Forelimb muscle (tissue), 1 donor: Measurements from ENCODE around the gene INSYN2A. TPM values are rescaled to one million over a fixed set of nuclear protein-coding genes. Genes with fewer than 3 reads are reported as not detected.

Source experiments
- DNase-seq: peaks from one replicate; pipeline ENCODE4 v3.0.0-alpha.2; 2013; ENCODE audit warnings: low read depth
- polyA plus RNA-seq: library from polyadenylated mRNA; unstranded; fragments of 120-200 nt; gene quantifications from one replicate; pipeline ENCODE4 v1.2.1, GENCODE V29; 2013; ENCODE audit not compliant: insufficient read length

Gene INSYN2A
- polyA plus RNA-seq, 1 donor: 1.1 TPM

DNA sequence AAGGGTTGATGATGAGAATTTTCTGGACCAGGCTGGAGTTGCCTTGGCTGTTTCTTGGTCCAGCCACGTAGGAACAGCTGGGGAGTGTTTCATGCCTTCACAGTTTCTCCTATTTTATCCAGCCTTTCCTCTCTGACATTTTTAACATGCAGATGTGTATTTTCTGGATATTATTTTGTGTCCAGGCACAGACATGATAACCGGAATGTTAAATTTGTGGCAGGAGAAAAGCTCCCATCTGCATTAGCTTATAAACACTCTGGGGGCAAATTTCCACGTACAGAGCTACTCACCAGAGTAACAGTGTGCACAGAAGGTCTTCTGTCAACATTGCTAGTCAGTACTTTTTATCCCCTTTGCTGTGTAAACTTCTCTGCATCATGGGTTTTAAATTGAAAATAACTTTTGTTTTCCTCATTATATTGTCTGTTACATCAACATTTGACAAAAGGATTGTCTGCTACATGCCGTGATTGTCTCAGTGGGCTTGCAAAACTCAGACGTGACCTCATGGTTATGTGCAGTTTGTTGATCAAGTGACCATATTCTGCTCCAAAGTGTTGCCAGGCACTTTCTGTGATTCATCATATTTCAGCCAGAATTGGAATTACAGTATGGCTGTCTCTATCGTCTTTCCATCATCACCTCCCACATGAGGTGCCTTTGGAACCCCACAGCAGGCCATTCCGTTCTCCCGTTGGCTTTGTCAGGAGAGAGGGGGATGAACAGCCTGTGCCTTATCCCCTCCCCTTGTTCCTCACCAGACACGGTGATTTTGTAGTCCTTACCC is 41.4 kb downstream of the INSYN2A start:
- no peak for DNase-seq

- DNase-seq: no peak
Observed at GRCh38 chr10:127153181-127153580, 43.2 kb downstream of the INSYN2A start.

- DNase-seq: no peak
Observed at GRCh38 chr10:127151981-127152699, 44.3 kb downstream of the INSYN2A start.

GRCh38 chr10:127151541-127151940 is 44.9 kb downstream of the INSYN2A start:
- DNase-seq: no peak

GRCh38 chr10:127150136-127150535 is 46.3 kb downstream of the INSYN2A start:
- no peak for DNase-seq

GRCh38 chr10:127149501-127150081 is 46.8 kb downstream of the INSYN2A start:
- DNase-seq: no peak

DNA sequence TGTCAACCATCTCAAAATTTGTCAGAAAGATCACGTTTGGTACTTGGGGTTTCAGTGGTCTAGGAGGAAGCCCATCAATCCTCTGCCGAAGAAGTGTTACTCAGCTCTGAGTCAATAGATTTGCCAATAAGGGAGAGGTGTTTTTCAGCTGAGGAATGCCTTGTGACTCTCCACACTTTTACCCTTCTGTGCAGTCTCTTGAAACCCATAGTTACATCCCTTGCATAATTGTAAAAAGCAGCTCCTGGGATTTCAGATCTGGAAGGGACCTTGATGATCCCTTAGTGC is 47.5 kb downstream of the INSYN2A start:
- DNase-seq: no peak

- DNase-seq: no peak
Observed at GRCh38 chr10:127148066-127148932, 48.1 kb downstream of the INSYN2A start.

DNA sequence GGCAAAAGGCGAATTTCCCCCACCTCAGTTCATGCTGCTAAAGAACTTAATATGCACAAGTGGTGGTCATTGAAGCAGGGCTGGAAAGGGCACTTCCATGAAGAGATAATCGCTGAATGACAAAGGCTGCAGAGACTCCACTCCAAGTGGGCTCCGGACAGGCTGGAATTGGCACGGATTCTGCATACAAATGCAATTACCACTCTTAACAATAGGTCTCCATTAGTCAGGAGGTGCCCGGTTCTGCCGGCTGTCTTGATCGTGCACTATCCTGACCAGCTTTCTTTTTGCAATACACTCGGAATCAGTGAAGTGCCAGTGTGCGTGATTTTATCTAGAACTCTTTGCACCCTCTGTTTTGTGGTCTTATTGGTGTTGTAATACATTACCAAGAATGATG is 49.7 kb downstream of the INSYN2A start:
- no peak for DNase-seq
